Inflammatory macrophage treated with lipopolysaccharide for 1 hour (primary cell): ENCODE measurements around the gene NSG2.

ENCODE experiments used
- DNase-seq, 2 donors: peaks; one replicate each; pipeline ENCODE4 v3.0.0-alpha.2; 2020 to 2022

Gene NSG2

DNA sequence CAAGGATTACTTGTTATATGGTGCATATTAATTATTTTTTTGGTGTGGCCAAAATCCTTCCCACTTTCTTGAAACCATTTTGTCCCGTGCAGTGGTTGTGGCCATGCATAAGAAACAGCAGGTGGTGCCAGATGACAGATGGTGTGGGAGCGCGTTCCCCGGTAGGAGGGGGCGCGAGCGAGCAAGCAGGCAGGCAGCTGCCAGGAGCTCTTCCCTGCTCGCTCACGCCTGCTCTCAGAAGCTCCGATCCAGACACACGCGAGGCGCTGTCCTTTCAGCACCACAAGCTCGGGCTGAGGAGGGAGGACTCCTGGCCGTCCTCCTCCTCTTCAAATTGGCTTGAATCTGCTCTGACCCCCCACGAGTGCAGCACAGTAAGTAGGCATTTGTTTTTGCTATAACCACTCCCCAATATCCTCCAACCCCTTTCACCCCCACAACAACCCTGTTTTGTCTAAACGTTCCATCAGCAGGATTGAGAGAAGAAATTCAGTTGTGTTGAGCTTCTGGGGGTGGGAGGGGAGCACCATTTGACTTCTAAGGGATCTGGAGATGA, at the start of gene NSG2:
Gene NSG2, plus strand, starts transcription at position 237 of the 556 bp plus-strand sequence. CDS start 1,050 bp downstream, outside the sequence.
- peak; percentile 11 to 12 for DNase-seq

DNA sequence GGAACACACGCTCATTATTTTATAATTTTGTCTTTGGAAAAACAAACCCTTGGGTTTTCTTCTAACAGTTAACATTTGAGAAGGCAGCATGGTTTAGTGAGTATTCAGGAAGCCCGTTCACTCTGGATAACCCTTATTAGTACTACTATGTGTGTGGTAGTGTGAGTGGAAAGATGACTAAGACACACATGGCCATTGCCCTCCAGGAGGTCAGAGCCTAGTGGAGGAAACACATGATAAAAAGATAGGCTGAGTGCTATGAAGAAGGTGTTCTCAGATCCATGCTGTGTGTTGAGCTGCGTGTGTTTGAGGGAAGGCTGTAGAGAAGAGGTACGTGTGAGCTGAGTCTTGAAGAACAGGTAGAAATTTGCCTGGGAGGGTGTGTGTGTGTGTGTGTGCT, 48.2 kb upstream of the NSG2 start:
- DNase-seq = no peak

DNA sequence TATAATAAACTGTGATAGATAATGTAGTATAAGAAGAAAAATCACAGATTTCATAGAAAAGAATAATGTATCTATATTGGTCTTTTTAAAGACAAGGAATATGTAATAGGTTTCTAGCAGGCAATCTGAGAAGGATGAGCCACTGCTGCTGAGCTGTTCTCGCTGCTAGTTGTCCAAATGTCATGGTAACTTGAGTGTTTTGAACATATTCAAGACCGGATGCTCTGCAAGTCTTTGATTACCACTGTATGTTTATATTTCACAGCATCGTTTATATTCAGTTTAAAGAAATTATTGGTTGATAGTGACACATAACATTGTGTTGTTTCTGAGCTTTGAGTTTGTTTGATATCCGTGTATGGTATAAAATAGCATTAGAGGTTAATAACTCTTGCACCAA, 47.0 kb upstream of the NSG2 start:
- DNase-seq = no peak

DNA sequence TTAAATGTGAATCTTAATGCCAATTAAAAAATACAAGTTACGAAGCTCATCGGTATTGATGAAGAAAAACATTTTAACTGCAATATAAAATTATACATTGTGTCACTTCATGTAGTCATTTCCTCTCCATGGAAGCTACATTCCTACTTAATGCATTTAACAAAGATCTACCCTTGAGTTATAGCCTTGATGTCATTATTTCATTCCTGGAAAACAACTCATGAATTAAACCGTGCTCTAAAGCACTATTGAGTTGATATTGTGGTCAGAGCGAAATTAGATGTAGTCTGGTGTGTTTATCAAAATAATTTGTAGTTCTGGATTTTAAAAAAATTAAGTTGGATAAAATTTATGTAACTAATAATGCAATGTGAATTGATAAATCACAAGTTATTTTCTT, 45.4 kb upstream of the NSG2 start:
- DNase-seq = no peak

- no peak for DNase-seq
Measured at GRCh38 chr5:174003795-174004194, 41.7 kb upstream of the NSG2 start.

- no peak for DNase-seq
Measured at GRCh38 chr5:174008922-174009321, 36.6 kb upstream of the NSG2 start.

GRCh38 chr5:174010365-174010764, 35.1 kb upstream of the NSG2 start:
- DNase-seq = no peak

DNA sequence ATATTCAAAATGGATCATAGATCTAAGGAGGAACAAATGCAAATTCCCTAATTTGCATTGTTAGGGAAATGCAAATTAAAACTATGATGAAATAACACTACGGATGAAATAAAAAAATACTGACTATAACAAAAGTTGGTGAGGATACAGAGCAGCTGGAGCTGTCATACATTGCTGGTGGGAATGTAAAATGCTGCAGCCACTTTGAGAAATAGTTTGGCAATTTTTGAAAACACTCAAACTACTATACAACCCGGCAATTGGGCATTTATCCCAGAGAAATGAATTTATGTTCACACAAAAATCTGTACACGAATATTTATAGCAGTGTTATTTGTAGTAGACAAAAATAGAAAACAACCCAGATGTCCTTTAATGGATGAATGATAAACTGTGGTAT, 34.1 kb upstream of the NSG2 start:
- no peak for DNase-seq

- peak; percentile 13 to 54 for DNase-seq
Measured at GRCh38 chr5:174020069-174020927, 25.2 kb upstream of the NSG2 start.

DNA sequence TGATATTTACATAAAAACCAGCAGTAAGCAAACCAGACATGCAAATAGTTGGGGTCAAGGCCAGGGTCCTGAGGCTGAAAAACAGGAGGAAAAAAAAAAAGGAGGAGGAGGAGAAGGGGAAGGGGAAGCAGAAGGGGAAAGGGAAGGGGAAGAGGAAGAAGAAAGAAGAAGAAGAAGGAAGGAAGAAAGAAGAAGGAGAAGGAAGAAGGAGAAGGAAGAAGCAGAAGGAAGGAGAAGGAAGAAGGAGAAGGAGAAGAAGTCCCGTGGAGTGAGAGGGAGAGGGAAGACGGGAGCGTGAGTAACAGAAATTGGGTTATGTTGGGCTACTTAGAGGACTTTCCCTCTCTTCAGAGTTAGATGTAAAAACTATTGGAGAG, 24.6 kb upstream of the NSG2 start:
- DNase-seq = no peak

GRCh38 chr5:174022384-174023095, 23.0 kb upstream of the NSG2 start:
- no peak for DNase-seq

DNA sequence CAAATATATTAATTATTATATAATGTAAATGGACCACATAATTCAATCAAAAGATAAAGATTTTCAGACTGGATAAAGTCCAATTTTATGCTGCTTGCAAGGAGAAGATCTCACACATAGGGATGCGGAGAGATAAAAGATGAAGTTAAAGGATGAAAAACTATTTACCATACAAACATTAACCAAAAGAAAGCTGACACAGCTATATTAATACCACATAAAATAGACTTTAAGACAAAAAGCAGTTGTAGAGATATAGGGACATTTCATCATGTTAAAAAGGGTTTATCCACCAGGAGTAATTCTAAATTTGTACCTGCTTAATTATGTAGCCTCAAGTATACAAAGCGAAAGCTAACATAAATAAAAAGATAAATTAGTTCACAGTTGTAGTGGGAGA, 15.2 kb upstream of the NSG2 start:
- DNase-seq = no peak

- DNase-seq = no peak
Measured at GRCh38 chr5:174044466-174045254, 846 bp upstream of the NSG2 start.

- DNase-seq = no peak
Measured at GRCh38 chr5:174046558-174046957, 1.1 kb downstream of the NSG2 start.

- DNase-seq = no peak
Measured at GRCh38 chr5:174047472-174048099, 2.1 kb downstream of the NSG2 start.

DNA sequence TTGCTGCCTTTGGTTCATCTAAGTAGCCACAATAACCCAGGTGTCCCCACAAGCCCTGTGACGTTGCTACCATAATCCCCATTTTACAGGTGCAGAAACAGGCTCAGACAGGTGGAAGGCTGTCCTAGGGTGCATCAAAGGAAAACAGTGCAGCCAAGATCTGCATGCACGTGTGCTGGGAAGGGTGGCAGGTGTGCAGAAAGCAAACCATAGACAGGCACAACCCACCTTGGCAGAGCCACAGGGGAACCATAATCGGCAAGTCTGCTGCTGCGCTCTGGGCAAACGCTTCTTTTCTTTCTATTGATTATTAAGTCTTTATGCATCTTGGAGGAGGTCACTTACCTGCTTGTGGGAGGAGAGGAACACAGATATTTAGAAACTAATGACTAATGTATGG, 7.1 kb downstream of the NSG2 start:
- no peak for DNase-seq

DNA sequence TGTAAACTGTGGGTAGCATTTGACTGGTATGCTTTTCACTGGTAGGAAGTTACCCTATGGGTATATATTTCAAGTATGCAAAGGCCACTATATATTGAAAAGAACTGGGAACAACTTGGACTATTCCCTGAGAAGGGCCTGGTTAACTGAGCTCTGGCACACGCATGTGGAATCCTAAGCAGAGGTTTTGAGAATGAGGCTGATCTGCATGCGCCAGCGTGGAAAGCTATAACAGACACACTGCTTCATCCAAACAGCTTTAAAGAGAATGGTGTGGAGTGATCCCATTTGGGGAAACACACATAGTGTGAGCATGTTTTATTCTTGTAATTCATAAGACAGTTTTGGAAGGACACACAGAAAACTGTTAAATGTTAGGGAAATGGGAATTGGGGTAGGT, 8.4 kb downstream of the NSG2 start:
- DNase-seq = no peak

GRCh38 chr5:174056064-174056847, 10.8 kb downstream of the NSG2 start:
- no peak for DNase-seq

DNA sequence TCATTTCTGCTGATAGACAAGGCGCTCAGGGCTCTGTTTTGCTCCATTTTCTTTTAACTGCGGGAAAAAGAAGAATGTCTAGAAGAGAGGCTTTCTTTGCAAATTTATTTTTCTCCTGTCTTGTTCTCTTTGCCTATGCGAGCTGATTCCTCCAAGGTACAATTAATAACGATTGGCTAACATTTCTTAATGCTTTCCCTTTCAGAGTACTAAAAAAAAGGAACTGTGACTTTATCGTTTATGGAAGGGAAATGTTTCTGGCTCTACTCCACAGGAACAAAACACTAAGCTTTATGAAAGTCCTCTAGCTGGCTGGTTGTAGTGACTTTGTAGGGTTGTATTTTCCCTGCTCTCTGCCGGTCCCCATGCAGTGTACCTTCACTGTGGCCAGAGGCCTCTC, 11.7 kb downstream of the NSG2 start:
- DNase-seq = no peak

DNA sequence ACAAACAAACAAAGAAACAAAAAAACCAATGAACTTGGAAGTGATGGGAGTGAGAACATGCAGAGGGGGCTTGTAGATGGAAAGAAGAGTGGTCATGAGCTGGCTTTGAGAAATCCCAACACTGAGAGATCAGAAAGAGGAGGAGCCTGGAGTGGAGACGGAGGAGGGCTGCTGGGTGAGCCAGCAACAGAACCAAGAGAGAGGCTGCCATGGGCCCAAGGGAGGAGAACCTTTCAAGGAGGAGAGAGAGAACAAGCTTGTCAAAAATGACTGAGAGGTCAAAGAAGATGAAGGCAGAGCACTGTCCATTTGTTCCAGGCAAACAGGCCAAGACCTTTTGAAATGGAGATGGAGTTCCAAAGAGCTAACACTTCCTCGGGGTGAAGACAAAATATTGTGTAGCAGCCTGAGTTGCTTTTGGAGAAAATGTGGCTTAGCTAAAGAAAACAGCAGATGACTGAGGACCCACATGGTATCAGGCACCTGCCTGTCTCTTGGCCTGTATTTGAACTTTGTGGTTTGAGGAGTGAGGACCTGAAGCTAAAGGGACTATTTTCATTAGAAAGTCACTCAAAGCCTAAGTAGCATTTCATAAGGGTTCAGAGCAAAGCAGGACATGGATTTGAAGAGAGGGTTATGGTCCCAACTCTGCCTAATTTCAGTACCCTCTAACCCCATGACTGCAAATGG, 13.1 kb downstream of the NSG2 start:
- DNase-seq = no peak

- DNase-seq = no peak
Measured at GRCh38 chr5:174059247-174059646, 13.7 kb downstream of the NSG2 start.
